HG03108 (cell line): Measurements from ENCODE around the gene RAMP1.

Source experiments
- ATAC-seq: cut with Tn5 transposase; IDR thresholded peaks from one replicate; pipeline ENCODE4 v1.9.1; 2021; ENCODE audit warnings: moderate library complexity; ENCODE audit not compliant: unreplicated experiment

RAMP1 gene

GRCh38 chr2:237894396-237894979 is 35.1 kb downstream of the RAMP1 start:
- ATAC-seq, result no peak

- ATAC-seq, result no peak
Observed at GRCh38 chr2:237894986-237895543, 35.6 kb downstream of the RAMP1 start.

- no peak for ATAC-seq
Observed at GRCh38 chr2:237895544-237896506, 36.4 kb downstream of the RAMP1 start.

GRCh38 chr2:237896507-237896892 is 37.1 kb downstream of the RAMP1 start:
- ATAC-seq, result no peak

- ATAC-seq, result no peak
Observed at GRCh38 chr2:237896956-237897355, 37.5 kb downstream of the RAMP1 start.

GRCh38 chr2:237898057-237898414 is 38.6 kb downstream of the RAMP1 start:
- no peak for ATAC-seq

- ATAC-seq, result no peak
Observed at GRCh38 chr2:237900891-237901831, 41.7 kb downstream of the RAMP1 start.

- no peak for ATAC-seq
Observed at GRCh38 chr2:237901932-237902850, 42.8 kb downstream of the RAMP1 start.

- ATAC-seq, result no peak
Observed at GRCh38 chr2:237904831-237905599, 45.6 kb downstream of the RAMP1 start.

- no peak for ATAC-seq
Observed at GRCh38 chr2:237907144-237907543, 47.7 kb downstream of the RAMP1 start.

GRCh38 chr2:237909075-237909695 is 49.8 kb downstream of the RAMP1 start:
- no peak for ATAC-seq

GRCh38 chr2:237909801-237910475 is 50.5 kb downstream of the RAMP1 start:
- no peak for ATAC-seq

- no peak for ATAC-seq
Observed at GRCh38 chr2:237910576-237911362, 51.3 kb downstream of the RAMP1 start.

- ATAC-seq, result no peak
Observed at GRCh38 chr2:237911363-237912017, 52.1 kb downstream of the RAMP1 start.

- no peak for ATAC-seq
Observed at GRCh38 chr2:237912271-237913192, 53.1 kb downstream of the RAMP1 start.
